Measurements from ENCODE around the gene PSMD13.

DNA sequence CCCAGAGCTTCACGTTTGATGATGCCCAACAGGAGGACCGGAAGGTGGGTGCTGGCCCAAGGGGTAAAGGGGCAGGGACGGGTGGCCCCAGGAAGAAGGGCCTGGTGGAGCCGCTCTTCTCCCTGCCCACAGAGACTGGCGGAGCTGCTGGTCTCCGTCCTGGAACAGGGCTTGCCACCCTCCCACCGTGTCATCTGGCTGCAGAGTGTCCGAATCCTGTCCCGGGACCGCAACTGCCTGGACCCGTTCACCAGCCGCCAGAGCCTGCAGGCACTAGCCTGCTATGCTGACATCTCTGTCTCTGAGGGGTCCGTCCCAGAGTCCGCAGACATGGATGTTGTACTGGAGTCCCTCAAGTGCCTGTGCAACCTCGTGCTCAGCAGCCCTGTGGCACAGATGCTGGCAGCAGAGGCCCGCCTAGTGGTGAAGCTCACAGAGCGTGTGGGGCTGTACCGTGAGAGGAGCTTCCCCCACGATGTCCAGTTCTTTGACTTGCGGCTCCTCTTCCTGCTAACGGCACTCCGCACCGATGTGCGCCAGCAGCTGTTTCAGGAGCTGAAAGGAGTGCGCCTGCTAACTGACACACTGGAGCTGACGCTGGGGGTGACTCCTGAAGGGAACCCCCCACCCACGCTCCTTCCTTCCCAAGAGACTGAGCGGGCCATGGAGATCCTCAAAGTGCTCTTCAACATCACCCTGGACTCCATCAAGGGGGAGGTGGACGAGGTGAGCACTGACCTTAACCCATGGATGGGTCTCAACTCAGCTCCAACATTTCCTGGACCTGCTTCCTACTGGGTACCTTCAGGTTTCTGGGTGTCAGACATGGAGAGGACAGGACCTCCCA lies 27.3 kb upstream of the PSMD13 start:
- TF ChIP-seq EED (CRISPR knock-in tag; IDR thresholded peaks at IDR 0.05): no peak
- no peak for TF ChIP-seq MBD4 (IDR thresholded peaks at IDR 0.05; ENCODE audit: borderline replicate concordance, low read length)
- TF ChIP-seq, protein P1, sequence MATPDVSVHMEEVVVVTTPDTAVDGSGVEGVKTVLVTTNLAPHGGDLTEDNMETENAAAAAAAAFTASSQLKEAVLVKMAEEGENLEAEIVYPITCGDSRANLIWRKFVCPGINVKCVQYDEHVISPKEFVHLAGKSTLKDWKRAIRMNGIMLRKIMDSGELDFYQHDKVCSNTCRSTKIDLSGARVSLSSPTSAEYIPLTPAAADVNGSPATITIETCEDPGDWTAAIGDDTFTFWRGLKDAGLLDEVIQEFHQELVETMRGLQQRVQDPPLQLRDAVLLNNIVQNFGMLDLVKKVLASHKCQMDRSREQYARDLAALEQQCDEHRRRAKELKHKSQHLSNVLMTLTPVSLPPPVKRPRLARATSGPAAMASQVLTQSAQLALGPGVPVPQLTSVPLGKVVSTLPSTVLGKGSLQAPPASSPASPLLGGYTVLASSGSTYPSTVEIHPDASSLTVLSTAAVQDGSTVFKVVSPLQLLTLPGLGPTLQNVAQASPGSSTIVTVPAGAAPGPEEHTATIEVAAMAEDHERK (CRISPR knock-in tag; IDR thresholded peaks at IDR 0.05; ENCODE audit: low read depth): no peak
- TF ChIP-seq, protein P2, sequence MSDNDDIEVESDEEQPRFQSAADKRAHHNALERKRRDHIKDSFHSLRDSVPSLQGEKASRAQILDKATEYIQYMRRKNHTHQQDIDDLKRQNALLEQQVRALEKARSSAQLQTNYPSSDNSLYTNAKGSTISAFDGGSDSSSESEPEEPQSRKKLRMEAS (IDR thresholded peaks at IDR 0.05): peak; percentile 47; the same call in 1 of the 2 replicates
- TF ChIP-seq, protein P3, sequence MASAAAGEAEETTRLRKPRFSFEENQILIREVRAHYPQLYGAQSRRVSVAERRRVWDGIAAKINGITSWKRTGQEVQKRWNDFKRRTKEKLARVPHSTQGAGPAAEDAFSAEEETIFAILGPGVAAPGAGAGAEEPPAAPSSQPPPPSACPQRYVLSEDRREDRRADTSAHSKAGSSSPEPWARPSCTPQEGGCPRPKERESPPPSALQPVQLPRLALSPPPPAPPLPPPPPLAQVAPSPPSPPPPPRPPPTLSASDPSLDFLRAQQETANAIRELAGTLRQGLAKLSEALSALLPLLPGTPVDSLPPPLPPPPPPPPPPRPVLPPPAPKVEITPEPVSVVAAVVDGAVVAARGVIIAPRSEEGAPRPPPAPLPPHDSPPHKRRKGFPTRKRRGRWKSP (CRISPR knock-in tag; IDR thresholded peaks at IDR 0.05): no peak
- TF ChIP-seq TCF7 (IDR thresholded peaks at IDR 0.05; ENCODE audit: low read depth): no peak

All from HepG2 (cell line).